ENCODE measurements around the gene HRH1. TPM values are rescaled to one million over a fixed set of nuclear protein-coding genes. Genes with fewer than 3 reads are reported as not detected.
"Not testable (repeated sequence)": the region's sequence is repeated elsewhere in the genome, so short reads cannot be mapped to it uniquely, and the experiment has no call there.

Gene HRH1
- total RNA-seq, 1 experiment from 2014 or later = 1.3 TPM

DNA sequence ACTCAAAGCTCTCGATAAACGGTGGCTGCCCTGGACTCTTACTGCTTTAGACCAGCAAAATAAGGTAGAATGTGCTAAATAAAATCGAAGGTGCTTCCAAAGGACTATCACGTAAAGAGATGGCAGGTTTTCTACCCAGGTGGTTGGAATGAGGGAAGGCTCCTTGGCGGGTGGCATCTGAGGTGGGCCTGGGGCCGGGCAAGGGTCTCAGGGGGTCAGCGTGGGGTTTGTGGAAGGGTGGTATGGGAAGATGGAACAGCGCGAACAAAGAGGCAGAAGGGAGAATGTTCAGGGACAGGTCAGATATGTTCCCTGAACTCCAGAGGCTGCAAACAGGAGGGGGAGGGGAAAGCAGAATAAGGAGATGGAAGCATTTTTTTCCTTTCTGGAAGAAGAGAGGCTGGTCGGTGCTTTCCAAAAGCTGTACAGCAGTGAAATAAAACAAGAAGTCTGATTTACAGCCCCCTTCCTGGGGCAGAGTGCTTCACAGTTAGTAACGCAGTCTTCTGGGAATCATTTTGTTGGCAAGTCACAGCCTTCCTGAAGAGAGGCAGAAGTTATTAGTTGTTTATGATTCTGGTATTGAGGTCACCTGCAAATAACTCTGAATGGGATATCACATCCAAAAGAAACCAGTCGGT is 59.6 kb downstream of the HRH1 start:
- Histone ChIP-seq H3K4me1 (no peaks in the 10 kb centered on the region), H3K36me3 (ENCODE audit: control insufficient read depth, insufficient read depth, low read length) (no peaks in the 10 kb centered on the region), H3K27me3 (replicated peaks; ENCODE audit: control insufficient read depth, insufficient read depth, low read length) (no peaks in the 10 kb centered on the region), H3K9me3 (no peaks in the 10 kb centered on the region), H3K4me3 (ENCODE audit: low read depth, low read length) (no peak overlapping the region)
- Mint-ChIP-seq H3K27ac (ENCODE audit: unreplicated experiment) (no peak overlapping the region), H3K4me1 (ENCODE audit: low read depth, unreplicated experiment) (no peaks in the 10 kb centered on the region), H3K36me3 (ENCODE audit: insufficient read depth, unreplicated experiment) (no peaks in the 10 kb centered on the region), H3K27me3 (ENCODE audit: insufficient read depth, unreplicated experiment) (peaks cover 4% of the 10 kb centered on the region), H3K9me3 (ENCODE audit: unreplicated experiment) (no peaks in the 10 kb centered on the region), H3K4me3 (ENCODE audit: unreplicated experiment) (no peak overlapping the region)
- no peak for DNase-seq
- ChIA-PET POLR2A (no interaction called here), CTCF (no interaction called here)
- no TSS peak for BruUV-seq (replicated peaks)
- intact Hi-C loops (cut with micrococcal nuclease; ENCODE audit: unreplicated experiment) = no loop called here
- TF ChIP-seq, protein P1, sequence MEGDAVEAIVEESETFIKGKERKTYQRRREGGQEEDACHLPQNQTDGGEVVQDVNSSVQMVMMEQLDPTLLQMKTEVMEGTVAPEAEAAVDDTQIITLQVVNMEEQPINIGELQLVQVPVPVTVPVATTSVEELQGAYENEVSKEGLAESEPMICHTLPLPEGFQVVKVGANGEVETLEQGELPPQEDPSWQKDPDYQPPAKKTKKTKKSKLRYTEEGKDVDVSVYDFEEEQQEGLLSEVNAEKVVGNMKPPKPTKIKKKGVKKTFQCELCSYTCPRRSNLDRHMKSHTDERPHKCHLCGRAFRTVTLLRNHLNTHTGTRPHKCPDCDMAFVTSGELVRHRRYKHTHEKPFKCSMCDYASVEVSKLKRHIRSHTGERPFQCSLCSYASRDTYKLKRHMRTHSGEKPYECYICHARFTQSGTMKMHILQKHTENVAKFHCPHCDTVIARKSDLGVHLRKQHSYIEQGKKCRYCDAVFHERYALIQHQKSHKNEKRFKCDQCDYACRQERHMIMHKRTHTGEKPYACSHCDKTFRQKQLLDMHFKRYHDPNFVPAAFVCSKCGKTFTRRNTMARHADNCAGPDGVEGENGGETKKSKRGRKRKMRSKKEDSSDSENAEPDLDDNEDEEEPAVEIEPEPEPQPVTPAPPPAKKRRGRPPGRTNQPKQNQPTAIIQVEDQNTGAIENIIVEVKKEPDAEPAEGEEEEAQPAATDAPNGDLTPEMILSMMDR (IDR thresholded peaks at IDR 0.05; ENCODE audit: insufficient read depth in 1 of 2, low read depth in 1 of 2, low read length in 1 of 2, severe bottlenecking in 1 of 2, unreplicated experiment in 1 of 2) = no peak

DNA sequence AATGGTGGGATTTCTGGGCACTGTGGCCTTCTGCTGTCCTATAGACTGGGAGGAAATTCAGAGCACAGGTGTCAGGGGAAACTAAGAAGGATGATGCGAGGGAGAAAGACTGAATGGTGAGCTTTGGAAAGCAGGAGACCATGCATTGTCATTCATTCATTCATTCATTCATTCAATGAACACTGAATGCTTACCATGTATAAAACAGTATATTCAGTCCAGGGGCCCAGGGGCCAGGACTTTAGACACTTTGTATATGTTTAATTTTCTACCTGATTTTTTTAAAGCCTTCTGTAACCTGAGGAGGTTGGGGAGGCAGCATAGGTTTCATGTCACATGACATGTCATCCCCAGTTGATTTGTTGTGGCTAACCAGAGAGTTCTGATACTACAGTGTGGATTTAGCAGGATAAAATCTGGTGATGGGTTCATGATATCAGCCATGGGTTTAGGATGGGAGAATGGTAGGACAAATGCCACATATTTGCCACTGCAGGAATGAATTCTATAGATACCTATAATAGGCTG is 60.2 kb downstream of the HRH1 start:
- no peaks in the 10 kb centered on the region for H3K4me1 Mint-ChIP-seq (ENCODE audit: low read depth, unreplicated experiment)
- intact Hi-C loops (cut with micrococcal nuclease; ENCODE audit: unreplicated experiment) = no loop called here
- Histone ChIP-seq H3K36me3 (ENCODE audit: control insufficient read depth, insufficient read depth, low read length) (no peaks in the 10 kb centered on the region), H3K4me3 (ENCODE audit: low read depth, low read length) (no peak overlapping the region), H3K9me3 (no peaks in the 10 kb centered on the region), H3K4me1 (no peaks in the 10 kb centered on the region), H3K27me3 (replicated peaks; ENCODE audit: control insufficient read depth, insufficient read depth, low read length) (no peaks in the 10 kb centered on the region)
- CTCF ChIA-PET = no interaction called here
- H3K27ac Mint-ChIP-seq (ENCODE audit: unreplicated experiment) = no peak overlapping the region
- no TSS peak for BruUV-seq (replicated peaks)
- TF ChIP-seq, protein P1 (IDR thresholded peaks at IDR 0.05; ENCODE audit: insufficient read depth in 1 of 2, low read depth in 1 of 2, low read length in 1 of 2, severe bottlenecking in 1 of 2, unreplicated experiment in 1 of 2) = no peak
- H3K4me3 Mint-ChIP-seq (ENCODE audit: unreplicated experiment) = no peak overlapping the region
- POLR2A ChIA-PET = no interaction called here
- H3K27me3 Mint-ChIP-seq (ENCODE audit: insufficient read depth, unreplicated experiment) = peaks cover 4% of the 10 kb centered on the region
- H3K9me3 Mint-ChIP-seq (ENCODE audit: unreplicated experiment) = no peaks in the 10 kb centered on the region
- no peaks in the 10 kb centered on the region for H3K36me3 Mint-ChIP-seq (ENCODE audit: insufficient read depth, unreplicated experiment)
- DNase-seq = no peak

DNA sequence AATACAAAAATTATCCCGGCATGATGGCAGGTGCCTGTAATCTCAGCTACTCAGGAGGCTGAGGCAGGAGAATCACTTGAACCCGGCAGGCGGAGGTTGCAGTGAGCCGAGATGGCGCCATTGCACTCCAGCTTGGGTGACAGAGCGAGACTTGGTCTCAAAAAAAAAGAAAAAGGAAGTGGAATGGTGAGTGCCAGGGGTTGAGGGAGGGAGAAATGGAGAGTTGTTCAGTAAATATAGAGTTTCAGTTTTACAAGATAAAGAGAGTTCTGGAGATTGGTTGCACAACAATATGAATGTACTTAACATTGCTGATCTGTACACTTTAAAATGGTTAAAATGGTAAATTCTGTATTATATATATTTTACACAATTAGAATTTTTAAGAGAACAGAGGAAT is 63.1 kb downstream of the HRH1 start:
- intact Hi-C loops (cut with micrococcal nuclease; ENCODE audit: unreplicated experiment); DNase-seq; H3K36me3 Mint-ChIP-seq (ENCODE audit: insufficient read depth, unreplicated experiment); H3K4me3 ChIP-seq (ENCODE audit: low read depth, low read length); H3K27me3 Mint-ChIP-seq (ENCODE audit: insufficient read depth, unreplicated experiment); H3K4me1 Mint-ChIP-seq (ENCODE audit: low read depth, unreplicated experiment); POLR2A ChIA-PET; CTCF ChIA-PET; BruUV-seq (replicated peaks); H3K4me3 Mint-ChIP-seq (ENCODE audit: unreplicated experiment); H3K4me1 ChIP-seq; H3K27me3 ChIP-seq (replicated peaks; ENCODE audit: control insufficient read depth, insufficient read depth, low read length); H3K9me3 ChIP-seq; H3K9me3 Mint-ChIP-seq (ENCODE audit: unreplicated experiment); H3K27ac Mint-ChIP-seq (ENCODE audit: unreplicated experiment); H3K36me3 ChIP-seq (ENCODE audit: control insufficient read depth, insufficient read depth, low read length): not testable (repeated sequence)
